DND-41 (cell line): Measurements from ENCODE around the gene SHFL.

ENCODE experiments used
- CTCF ChIP-seq: IDR thresholded peaks from 2 replicates; pipeline ENCODE4 v1.5.1; 2012; ENCODE audit warnings: borderline replicate concordance, low read length, moderate library complexity, mild to moderate bottlenecking; ENCODE audit not compliant: poor library complexity, severe bottlenecking; ENCODE audit errors: extremely low read depth
- EZH2 ChIP-seq: IDR thresholded peaks from 3 replicates; pipeline ENCODE4 v1.6.1; 2012; ENCODE audit warnings: borderline replicate concordance, low read depth, mild to moderate bottlenecking, moderate library complexity, low read length, inconsistent platforms; ENCODE audit not compliant: severe bottlenecking

DNA sequence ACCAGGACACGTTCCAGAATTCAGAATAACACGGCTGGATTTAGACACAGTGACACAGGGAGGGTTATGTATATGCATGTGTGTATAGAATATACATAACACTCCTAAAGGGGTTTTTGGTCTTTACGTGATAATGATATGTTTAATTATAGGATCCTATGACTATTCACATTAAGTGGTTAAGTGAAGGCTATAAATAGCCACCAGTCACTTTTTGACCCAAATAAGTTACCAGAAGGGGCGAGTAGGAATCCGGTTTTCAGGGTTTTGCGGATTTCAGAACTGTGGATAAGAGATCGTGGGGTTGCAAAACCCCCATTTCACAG lies 9.5 kb downstream of the SHFL start:
- TF ChIP-seq CTCF (no peak), EZH2 (no peak)
